ENCODE results near the gene ARMC5.

ARMC5 gene

GRCh38 chr16:31473264-31473984 is 14.1 kb downstream of the ARMC5 start:
- H3K4me2 ChIP-seq (ENCODE audit: low read length): no peak overlapping the region

GRCh38 chr16:31474173-31474714 is 14.9 kb downstream of the ARMC5 start:
- Histone ChIP-seq H4K20me1 (ENCODE audit: insufficient read depth, low read length) (no peaks in the 10 kb centered on the region), H3K9ac (ENCODE audit: low read length) (no peak overlapping the region), H3K4me1 (ENCODE audit: low read length) (0 out of 2 replicates have a peak, but pooled peaks cover 3% of the 10 kb centered on the region), H3K36me3 (replicated peaks; ENCODE audit: low read depth, low read length) (no peaks in the 10 kb centered on the region), H3K27ac (ENCODE audit: low read length) (no peak overlapping the region), H3K9me3 (ENCODE audit: insufficient read depth, low read length) (no peaks in the 10 kb centered on the region), H3K4me3 (ENCODE audit: low read length) (no peak overlapping the region), H3K79me2 (ENCODE audit: low read length) (no peaks in the 10 kb centered on the region), H3K27me3 (ENCODE audit: low read depth, low read length) (no peaks in the 10 kb centered on the region), H3K4me2 (ENCODE audit: low read length) (no peak overlapping the region), H2AFZ (ENCODE audit: low read depth, low read length) (no peak overlapping the region)
- TF ChIP-seq EZH2phosphoT487 (IDR thresholded peaks at IDR 0.05; ENCODE audit: low read depth) (no peak), CTCF (IDR thresholded peaks at IDR 0.05; ENCODE audit: low read depth, low read length) (no peak)

More at GRCh38 chr16:31473264-31473984, 14.1 kb downstream of the ARMC5 start:
- Histone ChIP-seq H3K27ac (ENCODE audit: low read length) (no peak overlapping the region), H3K36me3 (replicated peaks; ENCODE audit: low read depth, low read length) (no peaks in the 10 kb centered on the region), H3K9ac (ENCODE audit: low read length) (no peak overlapping the region), H3K9me3 (ENCODE audit: insufficient read depth, low read length) (no peaks in the 10 kb centered on the region), H3K27me3 (ENCODE audit: low read depth, low read length) (no peaks in the 10 kb centered on the region), H3K4me1 (ENCODE audit: low read length) (0 out of 2 replicates have a peak, but pooled peaks cover 3% of the 10 kb centered on the region), H4K20me1 (ENCODE audit: insufficient read depth, low read length) (no peaks in the 10 kb centered on the region), H2AFZ (ENCODE audit: low read depth, low read length) (no peak overlapping the region), H3K79me2 (ENCODE audit: low read length) (no peaks in the 10 kb centered on the region), H3K4me3 (ENCODE audit: low read length) (no peak overlapping the region)
- TF ChIP-seq CTCF (IDR thresholded peaks at IDR 0.05; ENCODE audit: low read depth, low read length) (no peak), EZH2phosphoT487 (IDR thresholded peaks at IDR 0.05; ENCODE audit: low read depth) (no peak)

- Histone ChIP-seq H3K4me1 (ENCODE audit: low read length) (0 out of 2 replicates have a peak, but pooled peaks cover 3% of the 10 kb centered on the region), H2AFZ (ENCODE audit: low read depth, low read length) (no peak overlapping the region), H3K27me3 (ENCODE audit: low read depth, low read length) (no peaks in the 10 kb centered on the region), H3K9ac (ENCODE audit: low read length) (no peak overlapping the region), H3K27ac (ENCODE audit: low read length) (no peak overlapping the region), H3K79me2 (ENCODE audit: low read length) (no peaks in the 10 kb centered on the region), H4K20me1 (ENCODE audit: insufficient read depth, low read length) (no peaks in the 10 kb centered on the region), H3K4me2 (ENCODE audit: low read length) (no peak overlapping the region), H3K9me3 (ENCODE audit: insufficient read depth, low read length) (no peaks in the 10 kb centered on the region), H3K4me3 (ENCODE audit: low read length) (no peak overlapping the region), H3K36me3 (replicated peaks; ENCODE audit: low read depth, low read length) (no peaks in the 10 kb centered on the region)
- TF ChIP-seq CTCF (IDR thresholded peaks at IDR 0.05; ENCODE audit: low read depth, low read length) (no peak), EZH2phosphoT487 (IDR thresholded peaks at IDR 0.05; ENCODE audit: low read depth) (no peak)
These were observed 15.8 kb downstream of the ARMC5 start for GRCh38 chr16:31474773-31475738.

GRCh38 chr16:31475946-31476302 is 16.6 kb downstream of the ARMC5 start:
- Histone ChIP-seq H4K20me1 (ENCODE audit: insufficient read depth, low read length) (no peaks in the 10 kb centered on the region), H3K36me3 (replicated peaks; ENCODE audit: low read depth, low read length) (no peaks in the 10 kb centered on the region), H3K9ac (ENCODE audit: low read length) (no peak overlapping the region), H3K27me3 (ENCODE audit: low read depth, low read length) (no peaks in the 10 kb centered on the region), H3K4me3 (ENCODE audit: low read length) (no peak overlapping the region), H3K4me2 (ENCODE audit: low read length) (no peak overlapping the region), H3K79me2 (ENCODE audit: low read length) (no peaks in the 10 kb centered on the region), H3K27ac (ENCODE audit: low read length) (no peak overlapping the region), H3K4me1 (ENCODE audit: low read length) (0 out of 2 replicates have a peak, but pooled peaks cover 3% of the 10 kb centered on the region), H3K9me3 (ENCODE audit: insufficient read depth, low read length) (no peaks in the 10 kb centered on the region), H2AFZ (ENCODE audit: low read depth, low read length) (no peak overlapping the region)
- TF ChIP-seq CTCF (IDR thresholded peaks at IDR 0.05; ENCODE audit: low read depth, low read length): no peak
- TF ChIP-seq EZH2phosphoT487 (IDR thresholded peaks at IDR 0.05; ENCODE audit: low read depth): no peak
